GM12878 (cell line): ENCODE measurements around the gene SMOC2. TPM values are rescaled to one million over a fixed set of nuclear protein-coding genes. Genes with fewer than 3 reads are reported as not detected.

Source experiments
- ATAC-seq: fragments of 200-7000 bp; cut with Tn5 transposase; 3 replicates; pipeline ENCODE4 v1.9.1; 2020; ENCODE audit warnings: mild to moderate bottlenecking, moderate library complexity
- BruUV-seq: library from RNA; stranded (reverse); fragments of 400-500 nt; replicated peaks from 2 replicates; lab custom pipeline; 2021; lab: Mats Ljungman, UMichigan
- CTCF ChIA-PET: fragments of 300-600 bp; sonication (Branson Sonifier 250); formaldehyde crosslinking; extraction: SDS; loops from one replicate; lab custom pipeline; 2021; ENCODE audit warnings: inconsistent platforms; lab: Yijun Ruan, JAX
- POLR2A ChIA-PET: fragments of 350-600 bp; formaldehyde crosslinking; extraction: SDS; loops from one replicate; lab custom pipeline; 2021; ENCODE audit warnings: inconsistent platforms; lab: Charles Lee
- RAD21 ChIA-PET: fragments of 300-600 bp; sonication (Branson Sonifier 250); formaldehyde crosslinking; loops from one replicate; lab custom pipeline; 2023; ENCODE audit warnings: antibody characterized with exemption; ENCODE audit not compliant: unreplicated experiment; lab: Charles Lee
- SMC1A ChIA-PET: fragments of 300-600 bp; sonication (Branson Sonifier 250); formaldehyde crosslinking; loops from one replicate; lab custom pipeline; 2023; ENCODE audit not compliant: unreplicated experiment, uncharacterized antibody; lab: Charles Lee
- DNase-seq: peaks from one replicate; pipeline ENCODE4 v3.0.0-alpha.2; 2011; ENCODE audit warnings: low read depth, low spot score
- FAIRE-seq: peaks from 3 replicates; lab custom pipeline; 2011; peaks lifted over from hg19 to GRCh38; lab: Jason Lieb, UNC
- H2AFZ ChIP-seq: 2 replicates; pipeline ENCODE4 v1.6.0; 2011; ENCODE audit warnings: low read depth, low read length, control low read depth; ENCODE audit not compliant: control insufficient read depth
- H3K27ac ChIP-seq: 2 replicates; pipeline ENCODE4 v1.5.1; 2011; ENCODE audit warnings: control low read depth; ENCODE audit not compliant: control insufficient read depth, insufficient read depth
- H3K27me3 ChIP-seq, 2 experiments: replicated peaks in 1 of 2; 2 replicates each; pipeline versions ENCODE4 v1.6.0 to v1.6.1; 2011; ENCODE audit warnings: low read length in 1 of 2; ENCODE audit not compliant: control insufficient read depth in 2 of 2, insufficient read depth in 2 of 2
- H3K36me3 ChIP-seq, 2 experiments: 2 replicates each; pipeline ENCODE4 v1.5.1; 2011; ENCODE audit warnings: low read length in 1 of 2; ENCODE audit not compliant: control insufficient read depth in 2 of 2, insufficient read depth in 2 of 2
- H3K4me1 ChIP-seq: 2 replicates; pipeline ENCODE4 v1.6.1; 2011; ENCODE audit warnings: mild to moderate bottlenecking, low read length, moderate library complexity, mixed read lengths; ENCODE audit not compliant: control insufficient read depth, insufficient read depth
- H3K4me2 ChIP-seq: 2 replicates; pipeline ENCODE4 v1.6.0; 2011; ENCODE audit warnings: control low read depth; ENCODE audit not compliant: control insufficient read depth, insufficient read depth
- H3K4me3 ChIP-seq: fragments of 200-600 bp; sonication (generic); 2 replicates; pipeline ENCODE4 v1.5.1; 2016
- H3K79me2 ChIP-seq: 2 replicates; pipeline ENCODE4 v1.6.0; 2011; ENCODE audit warnings: low read length; ENCODE audit not compliant: control insufficient read depth, insufficient read depth
- H3K9ac ChIP-seq: 2 replicates; pipeline ENCODE4 v1.8.0; 2011; ENCODE audit warnings: low read length, control low read depth, mixed read lengths; ENCODE audit not compliant: control insufficient read depth, insufficient read depth
- H3K9me3 ChIP-seq: replicated peaks from 3 replicates; pipeline ENCODE4 v1.5.1; 2011; ENCODE audit warnings: mild to moderate bottlenecking, low read length; ENCODE audit not compliant: control insufficient read depth, insufficient read depth
- H4K20me1 ChIP-seq: 2 replicates; pipeline ENCODE4 v1.6.0; 2011; ENCODE audit not compliant: control insufficient read depth, insufficient read depth
- BRCA1 ChIP-seq: IDR thresholded peaks from 2 replicates; pipeline ENCODE4 v1.6.1; 2011; ENCODE audit warnings: low read depth, low read length, improper control_type of control experiment
- CHD2 ChIP-seq: IDR thresholded peaks from 2 replicates; pipeline ENCODE4 v1.6.1; 2011; ENCODE audit warnings: low read depth, low read length, improper control_type of control experiment, borderline replicate concordance
- CHD4 ChIP-seq: fragments of 200-600 bp; sonication (generic); IDR thresholded peaks from 2 replicates; pipeline ENCODE4 v1.6.1; 2016; ENCODE audit warnings: mild to moderate bottlenecking
- ESRRA ChIP-seq: IDR thresholded peaks from 2 replicates; pipeline ENCODE4 v1.6.1; 2012; ENCODE audit warnings: mild to moderate bottlenecking, low read length, improper control_type of control experiment
- GATAD2B ChIP-seq: fragments of 450-650 bp; conservative IDR thresholded peaks from 2 replicates; pipeline ENCODE4 v1.6.1; 2017; ENCODE audit warnings: low read depth, mild to moderate bottlenecking, moderate library complexity
- MYB ChIP-seq: fragments of 150-350 bp; IDR thresholded peaks from 2 replicates; pipeline ENCODE4 v1.6.1; 2014; ENCODE audit warnings: mild to moderate bottlenecking, low read depth, low read length, borderline replicate concordance
- NBN ChIP-seq: fragments of 450-650 bp; IDR thresholded peaks from 2 replicates; pipeline ENCODE4 v1.6.1; 2016
- PBX3 ChIP-seq: IDR thresholded peaks from 2 replicates; pipeline ENCODE4 v1.6.1; 2011; ENCODE audit warnings: mild to moderate bottlenecking, low read depth, low read length, moderate library complexity; ENCODE audit not compliant: insufficient replicate concordance
- POLR2AphosphoS5 ChIP-seq: IDR thresholded peaks from 2 replicates; pipeline ENCODE4 v1.6.1; 2011; ENCODE audit warnings: mild to moderate bottlenecking, low read length, inconsistent platforms
- PRDM15 ChIP-seq: fragments of 450-650 bp; formaldehyde crosslinking; IDR thresholded peaks from 2 replicates; pipeline ENCODE4 v1.4.0; 2020; ENCODE audit warnings: mild to moderate bottlenecking, moderate library complexity
- RBBP5 ChIP-seq: fragments of 200-600 bp; sonication (generic); conservative IDR thresholded peaks from 2 replicates; pipeline ENCODE4 v1.6.1; 2016
- SREBF1 ChIP-seq: IDR thresholded peaks from 2 replicates; pipeline ENCODE4 v1.6.1; 2012; ENCODE audit warnings: mild to moderate bottlenecking, low read length
- TAF1 ChIP-seq: IDR thresholded peaks from 2 replicates; pipeline ENCODE4 v1.6.1; 2011; ENCODE audit warnings: mild to moderate bottlenecking, low read depth, low read length, borderline replicate concordance
- WGBS: methylation state at CpG from one replicate; pipeline ENCODE4 v1.1.6; 2016; ENCODE audit warnings: low lambda C conversion rate; ENCODE audit not compliant: insufficient replicate concordance, insufficient coverage; ENCODE audit errors: missing lambda C conversion rate; 5-methylcytosine and 5-hydroxymethylcytosine counted together
- in situ Hi-C: fragments of 300-500 bp; cut with MboI; formaldehyde crosslinking; loops from 9 replicates; pipeline ENCODE4 v1.14.3; 2018; ENCODE audit warnings: mixed read lengths
- intact Hi-C: fragments of 100-400 bp; cut with micrococcal nuclease; formaldehyde crosslinking; loops from one replicate; pipeline ENCODE4 v1.14.2; 2022; ENCODE audit not compliant: unreplicated experiment
- polyA plus RNA-seq, 11 experiments: library from polyadenylated mRNA; depleted of rRNA in 4 of 11; unstranded in 6 of 11; stranded (reverse) in 5 of 11; fragments of >200 nt; fragmentation: Nextera tagmentation in 4 of 11; fragmentation: Illumina TruSeq in 1 of 11; extraction: Ambion mirVana in 4 of 11; extraction: Trizol in 1 of 11; gene quantifications; 1 replicate in 1 of 11; 2 replicates in 10 of 11; pipeline versions ENCODE4 v1.2.1 to v1.2.3, GENCODE V29; 2011 to 2016; ENCODE audit warnings: inconsistent platforms in 2 of 11, missing spikeins in 2 of 11, low read depth in 1 of 11
- total RNA-seq, 4 experiments: library from RNA; depleted of rRNA in 3 of 4; stranded (reverse); fragments of >200 nt in 3 of 4; fragmentation: Illumina TruSeq in 1 of 4; extraction: Trizol in 1 of 4; gene quantifications; 2 replicates each; pipeline versions ENCODE4 v1.2.1 to v1.2.3, GENCODE V29; 2013 to 2021

SMOC2 gene
- total and polyA plus RNA-seq, 10 of the 15 experiments (the other 5 are each of a cell fraction or from before 2014, with no cell fraction given), result 0.10 to 0.12 TPM; not detected in 8

- Histone ChIP-seq H3K4me3 (no peak overlapping the region), H3K79me2 (no peaks in the 10 kb centered on the region), H3K9ac (no peak overlapping the region), H3K4me1 (no peaks in the 10 kb centered on the region), H3K9me3 (no peaks in the 10 kb centered on the region; the same call in 2 of the 3 replicates), H4K20me1 (no peaks in the 10 kb centered on the region), H3K36me3 (no peaks in the 10 kb centered on the region), H2AFZ (no peak overlapping the region), H3K4me2 (no peak overlapping the region), H3K27me3 (no peaks in the 10 kb centered on the region), H3K27ac (no peak overlapping the region)
- intact Hi-C loops, result no loop called here
- POLR2A ChIA-PET, result no interaction called here
- SMC1A ChIA-PET, result no interaction called here
- RAD21 ChIA-PET, result no interaction called here
- in situ Hi-C loops, result no loop called here
- ATAC-seq (no peak), DNase-seq (no peak), FAIRE-seq (no peak)
- BruUV-seq, result no TSS peak
- WGBS, result 49% methylated on average over 14 of the region's 14 CpGs
- TF ChIP-seq CHD4, result no peak
- no peak for TF ChIP-seq SREBF1
- no peak for TF ChIP-seq PBX3
- TF ChIP-seq ESRRA, result no peak
- no peak for TF ChIP-seq CHD2
- no peak for TF ChIP-seq MYB
- TF ChIP-seq TAF1, result no peak
- TF ChIP-seq GATAD2B, result no peak
- no peak for TF ChIP-seq PRDM15 (CRISPR knock-in tag)
- TF ChIP-seq RBBP5, result no peak
- no peak for TF ChIP-seq BRCA1
- no peak for TF ChIP-seq NBN
- no peak for TF ChIP-seq POLR2AphosphoS5
- CTCF ChIA-PET, result no interaction called here
These were observed 219.5 kb downstream of the SMOC2 start for GRCh38 chr6:168660400-168660945.
